ENCODE results near the gene CPNE4. TPM values are rescaled to one million over a fixed set of nuclear protein-coding genes. Genes with fewer than 3 reads are reported as not detected.

The CPNE4 gene
- total RNA-seq, 4 donors from 2014 or later, result not detected

DNA sequence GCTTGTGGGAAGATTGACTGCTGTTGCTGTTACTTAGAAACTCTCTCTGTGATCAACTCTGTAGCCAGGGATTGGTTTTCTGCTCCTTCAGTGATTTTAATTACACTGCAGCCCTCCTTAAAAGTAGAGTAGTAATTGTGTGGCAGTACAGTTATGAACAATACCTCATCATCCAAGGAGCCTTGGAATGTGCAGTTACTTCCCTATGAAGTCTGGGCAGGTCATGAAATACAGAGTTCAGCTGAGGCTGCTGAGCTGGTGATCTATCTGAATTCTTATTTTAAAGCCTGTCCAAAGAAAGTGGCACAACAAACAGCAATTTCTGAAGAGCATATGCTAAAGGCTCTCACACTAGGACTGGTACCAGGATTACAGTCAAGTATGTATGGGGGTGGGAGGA lies 494.7 kb downstream of the CPNE4 start:
- intact Hi-C loops (cut with DNase I; ENCODE audit: low total_unique reads), result no loop called here
- Histone ChIP-seq H3K4me3 (no peak overlapping the region), H3K27me3 (no peaks in the 10 kb centered on the region), H3K27ac (no peak overlapping the region), H3K9me3 (no peaks in the 10 kb centered on the region), H3K4me1 (peaks cover 4 to 12% of the 10 kb centered on the region in 2 donors), H3K36me3 (no peaks in the 10 kb centered on the region)
- TF ChIP-seq, protein P1, sequence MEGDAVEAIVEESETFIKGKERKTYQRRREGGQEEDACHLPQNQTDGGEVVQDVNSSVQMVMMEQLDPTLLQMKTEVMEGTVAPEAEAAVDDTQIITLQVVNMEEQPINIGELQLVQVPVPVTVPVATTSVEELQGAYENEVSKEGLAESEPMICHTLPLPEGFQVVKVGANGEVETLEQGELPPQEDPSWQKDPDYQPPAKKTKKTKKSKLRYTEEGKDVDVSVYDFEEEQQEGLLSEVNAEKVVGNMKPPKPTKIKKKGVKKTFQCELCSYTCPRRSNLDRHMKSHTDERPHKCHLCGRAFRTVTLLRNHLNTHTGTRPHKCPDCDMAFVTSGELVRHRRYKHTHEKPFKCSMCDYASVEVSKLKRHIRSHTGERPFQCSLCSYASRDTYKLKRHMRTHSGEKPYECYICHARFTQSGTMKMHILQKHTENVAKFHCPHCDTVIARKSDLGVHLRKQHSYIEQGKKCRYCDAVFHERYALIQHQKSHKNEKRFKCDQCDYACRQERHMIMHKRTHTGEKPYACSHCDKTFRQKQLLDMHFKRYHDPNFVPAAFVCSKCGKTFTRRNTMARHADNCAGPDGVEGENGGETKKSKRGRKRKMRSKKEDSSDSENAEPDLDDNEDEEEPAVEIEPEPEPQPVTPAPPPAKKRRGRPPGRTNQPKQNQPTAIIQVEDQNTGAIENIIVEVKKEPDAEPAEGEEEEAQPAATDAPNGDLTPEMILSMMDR (IDR thresholded peaks at IDR 0.05 in 4 of 5, conservative IDR thresholded peaks at IDR 0.05 in 1 of 5), result no peak
- TF ChIP-seq POLR2A (IDR thresholded peaks at IDR 0.05), result no peak
- in situ Hi-C loops (cut with MboI; ENCODE audit: low sequenced_read_pairs in 4 of 4), result no loop called here
- DNase-seq (no peak), ATAC-seq (no peak)

- no peaks in the 10 kb centered on the region for H3K9me3 ChIP-seq
- in situ Hi-C loops (cut with MboI; ENCODE audit: low sequenced_read_pairs in 4 of 4), result no loop called here
- no peaks in the 10 kb centered on the region for H3K36me3 ChIP-seq
- H3K27ac ChIP-seq, result no peak overlapping the region
- ATAC-seq (no peak), DNase-seq (no peak)
- H3K27me3 ChIP-seq, result no peaks in the 10 kb centered on the region
- peaks cover 4 to 7% of the 10 kb centered on the region in 2 donors for H3K4me1 ChIP-seq
- H3K4me3 ChIP-seq, result no peak overlapping the region
- intact Hi-C loops (cut with DNase I; ENCODE audit: low total_unique reads), result no loop called here
- TF ChIP-seq, protein P1 (IDR thresholded peaks at IDR 0.05 in 4 of 5, conservative IDR thresholded peaks at IDR 0.05 in 1 of 5), result no peak
Observed at GRCh38 chr3:131538968-131539367, 495.8 kb downstream of the CPNE4 start.

DNA sequence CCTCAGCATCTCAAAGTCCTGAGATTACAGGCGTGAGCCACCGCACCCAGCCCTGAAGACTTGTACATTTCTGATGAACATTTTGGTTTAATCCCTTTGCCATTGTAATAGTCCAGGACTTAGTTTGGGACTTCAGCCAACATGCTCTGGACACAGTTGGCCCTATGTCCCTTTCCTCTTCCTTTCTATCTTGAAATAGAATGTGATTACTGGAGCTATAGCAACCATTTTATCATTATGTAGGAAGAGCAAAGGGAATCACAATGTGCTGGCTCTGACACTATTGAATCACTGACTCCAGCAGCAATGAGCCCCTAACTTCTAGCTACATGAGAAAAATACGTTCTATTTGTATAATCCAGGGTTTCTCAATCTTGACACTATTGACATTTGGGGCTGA lies 497.3 kb downstream of the CPNE4 start:
- Histone ChIP-seq H3K4me3 (no peak overlapping the region), H3K4me1 (no peaks in the 10 kb centered on the region), H3K36me3 (no peaks in the 10 kb centered on the region), H3K9me3 (no peaks in the 10 kb centered on the region), H3K27ac (no peak overlapping the region), H3K27me3 (no peaks in the 10 kb centered on the region)
- no peak for TF ChIP-seq POLR2A (IDR thresholded peaks at IDR 0.05)
- TF ChIP-seq, protein P1 (IDR thresholded peaks at IDR 0.05 in 4 of 5, conservative IDR thresholded peaks at IDR 0.05 in 1 of 5), result no peak
- ATAC-seq (no peak), DNase-seq (no peak)
- in situ Hi-C loops (cut with MboI; ENCODE audit: low sequenced_read_pairs in 4 of 4) (no loop called here), intact Hi-C loops (cut with DNase I; ENCODE audit: low total_unique reads) (no loop called here)

- no peaks in the 10 kb centered on the region for H3K9me3 ChIP-seq
- intact Hi-C loops (cut with DNase I; ENCODE audit: low total_unique reads), result no loop called here
- H3K27me3 ChIP-seq, result no peaks in the 10 kb centered on the region
- no peak overlapping the region for H3K4me3 ChIP-seq
- no peak overlapping the region for H3K27ac ChIP-seq
- no peaks in the 10 kb centered on the region for H3K4me1 ChIP-seq
- no peak for ATAC-seq
- TF ChIP-seq, protein P1 (IDR thresholded peaks at IDR 0.05 in 4 of 5, conservative IDR thresholded peaks at IDR 0.05 in 1 of 5), result no peak
- no peak for TF ChIP-seq POLR2A (IDR thresholded peaks at IDR 0.05)
- in situ Hi-C loops (cut with MboI; ENCODE audit: low sequenced_read_pairs in 4 of 4), result no loop called here
- H3K36me3 ChIP-seq, result no peaks in the 10 kb centered on the region
- no peak for DNase-seq
Observed at GRCh38 chr3:131535596-131535995, 499.2 kb downstream of the CPNE4 start.

- DNase-seq (no peak), ATAC-seq (no peak)
- Histone ChIP-seq H3K36me3 (no peaks in the 10 kb centered on the region), H3K27me3 (no peaks in the 10 kb centered on the region), H3K9me3 (no peaks in the 10 kb centered on the region), H3K4me1 (no peaks in the 10 kb centered on the region), H3K27ac (no peak overlapping the region), H3K4me3 (no peak overlapping the region)
- no peak for TF ChIP-seq POLR2A (IDR thresholded peaks at IDR 0.05)
- TF ChIP-seq, protein P1 (IDR thresholded peaks at IDR 0.05 in 4 of 5, conservative IDR thresholded peaks at IDR 0.05 in 1 of 5), result no peak
- in situ Hi-C loops (cut with MboI; ENCODE audit: low sequenced_read_pairs in 4 of 4) (no loop called here), intact Hi-C loops (cut with DNase I; ENCODE audit: low total_unique reads) (no loop called here)
Observed at GRCh38 chr3:131535131-131535530, 499.7 kb downstream of the CPNE4 start.
